22Rv1 (cell line): ENCODE measurements around the gene SAT2.

Experiments
- ZFX ChIP-seq: fragments of 450-650 bp; IDR thresholded peaks from 2 replicates; pipeline ENCODE4 v1.6.1; 2017; ENCODE audit warnings: antibody characterized with exemption, borderline replicate concordance
- TF ChIP-seq, protein P1 (sequence below): fragments of 450-650 bp; IDR thresholded peaks from 2 replicates; pipeline ENCODE4 v1.5.1; 2017; ENCODE audit warnings: mild to moderate bottlenecking

DNA sequence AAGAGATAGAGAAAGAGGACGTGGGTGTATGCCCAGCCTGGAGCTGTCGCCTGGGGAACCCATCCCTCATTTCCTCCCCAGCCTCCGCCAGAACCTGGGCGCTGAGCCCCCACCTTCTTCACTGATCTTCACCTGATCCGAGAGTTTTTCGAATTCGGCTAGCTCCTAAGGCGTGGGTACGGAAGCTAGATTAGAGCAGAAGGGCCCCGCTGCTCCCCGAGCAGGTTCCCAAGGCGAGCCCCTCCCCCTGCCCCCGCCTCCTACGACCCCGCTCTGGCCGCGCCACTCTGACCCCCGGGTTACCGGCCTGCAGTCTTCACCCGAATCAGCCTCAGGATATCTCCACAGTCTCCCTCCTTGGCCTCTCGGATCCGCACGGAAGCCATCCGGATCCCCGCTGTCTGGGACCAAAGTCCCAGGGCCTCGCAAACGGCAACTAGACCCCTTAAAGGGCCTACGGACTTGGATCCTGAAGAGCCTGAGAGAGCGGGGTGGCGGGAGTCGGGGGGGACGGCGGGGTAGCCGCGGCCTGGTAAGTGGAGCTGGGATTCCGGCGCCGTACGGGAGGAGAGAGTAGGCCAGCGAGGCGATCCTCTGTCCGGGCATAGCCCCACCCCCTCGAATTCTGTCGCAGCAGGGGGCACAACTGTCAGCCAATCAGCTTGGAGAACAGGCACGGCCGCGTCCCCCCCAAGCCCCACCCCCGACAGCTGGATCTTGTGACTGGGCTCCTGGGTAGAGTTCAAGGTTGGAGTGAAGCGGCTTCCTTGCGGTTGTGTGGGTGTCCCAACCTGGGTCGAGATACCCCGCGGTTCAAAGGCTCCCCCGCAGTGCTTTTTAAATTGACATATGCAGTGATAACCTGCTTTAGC, at the start of gene SAT2:
- TF ChIP-seq, protein P1, sequence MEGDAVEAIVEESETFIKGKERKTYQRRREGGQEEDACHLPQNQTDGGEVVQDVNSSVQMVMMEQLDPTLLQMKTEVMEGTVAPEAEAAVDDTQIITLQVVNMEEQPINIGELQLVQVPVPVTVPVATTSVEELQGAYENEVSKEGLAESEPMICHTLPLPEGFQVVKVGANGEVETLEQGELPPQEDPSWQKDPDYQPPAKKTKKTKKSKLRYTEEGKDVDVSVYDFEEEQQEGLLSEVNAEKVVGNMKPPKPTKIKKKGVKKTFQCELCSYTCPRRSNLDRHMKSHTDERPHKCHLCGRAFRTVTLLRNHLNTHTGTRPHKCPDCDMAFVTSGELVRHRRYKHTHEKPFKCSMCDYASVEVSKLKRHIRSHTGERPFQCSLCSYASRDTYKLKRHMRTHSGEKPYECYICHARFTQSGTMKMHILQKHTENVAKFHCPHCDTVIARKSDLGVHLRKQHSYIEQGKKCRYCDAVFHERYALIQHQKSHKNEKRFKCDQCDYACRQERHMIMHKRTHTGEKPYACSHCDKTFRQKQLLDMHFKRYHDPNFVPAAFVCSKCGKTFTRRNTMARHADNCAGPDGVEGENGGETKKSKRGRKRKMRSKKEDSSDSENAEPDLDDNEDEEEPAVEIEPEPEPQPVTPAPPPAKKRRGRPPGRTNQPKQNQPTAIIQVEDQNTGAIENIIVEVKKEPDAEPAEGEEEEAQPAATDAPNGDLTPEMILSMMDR, result no peak
- no peak for TF ChIP-seq ZFX
